ENCODE measurements around the gene CLASP1. TPM values are rescaled to one million over a fixed set of nuclear protein-coding genes. Genes with fewer than 3 reads are reported as not detected.
"Not testable (repeated sequence)": the region's sequence is repeated elsewhere in the genome, so short reads cannot be mapped to it uniquely, and the experiment has no call there.

The CLASP1 gene
- total RNA-seq, 1 donor from 2014 or later, result 60.1 TPM

DNA sequence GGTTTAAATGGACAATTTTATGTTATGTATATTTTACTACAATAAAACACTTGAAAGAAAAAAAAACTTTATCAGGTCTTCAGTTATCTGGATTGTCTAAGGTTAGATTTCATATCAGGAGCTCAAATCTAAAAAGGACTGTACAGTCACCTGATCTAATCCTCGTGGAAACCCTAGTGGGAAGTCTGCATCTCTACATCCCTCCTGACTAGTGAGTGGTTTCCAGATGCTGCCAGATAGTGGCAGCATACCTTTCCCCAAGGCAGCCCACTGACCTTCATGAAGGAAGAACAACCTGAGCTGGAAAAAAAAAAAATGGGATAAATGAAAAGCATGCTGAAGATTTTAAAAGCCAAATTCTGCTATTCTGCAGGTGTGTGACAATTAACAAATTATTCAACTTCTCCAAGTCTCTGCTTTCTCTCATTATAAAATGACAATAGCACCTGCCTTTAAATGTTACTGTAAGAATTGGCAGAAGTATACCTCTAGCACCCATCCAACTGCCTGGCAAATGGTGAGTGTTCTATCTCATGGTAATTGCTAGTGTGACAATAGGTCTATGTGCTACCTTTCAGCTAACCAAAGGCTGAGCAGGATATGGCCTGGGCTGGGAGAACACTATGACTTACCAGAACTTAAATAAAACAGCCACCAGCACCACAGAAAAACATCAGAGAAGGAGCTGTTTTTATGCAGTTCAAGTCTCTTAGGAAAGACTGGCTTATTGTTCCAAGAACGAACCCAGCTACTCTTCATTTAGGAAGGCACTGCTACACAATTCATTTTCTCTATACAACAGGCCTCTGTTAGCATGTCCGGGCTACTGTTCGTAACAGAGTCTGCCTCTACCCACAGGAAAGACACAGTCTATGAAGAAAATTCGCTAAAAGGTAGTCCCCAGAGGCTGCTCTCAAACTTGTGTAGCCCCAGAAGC lies 8.6 kb downstream of the CLASP1 start:
- no peaks in the 10 kb centered on the region for H3K27me3 ChIP-seq (ENCODE audit: low read depth)
- peak overlapping the region; percentile 63 for H3K27ac ChIP-seq (replicated peaks)
- intact Hi-C loops (cut with micrococcal nuclease), result loop anchor here (5.0 kb wide), 1 partner anchor 108 kb away; the partner anchor contains the start of gene RNU4ATAC
- H3K4me1 ChIP-seq, result peaks cover 56% of the 10 kb centered on the region
- peaks cover 10% of the 10 kb centered on the region for H3K9me3 ChIP-seq (replicated peaks)
- no peak overlapping the region for H3K4me3 ChIP-seq
- H3K36me3 ChIP-seq, result peaks cover 7% of the 10 kb centered on the region
- no peak for DNase-seq
- TF ChIP-seq, protein P1, sequence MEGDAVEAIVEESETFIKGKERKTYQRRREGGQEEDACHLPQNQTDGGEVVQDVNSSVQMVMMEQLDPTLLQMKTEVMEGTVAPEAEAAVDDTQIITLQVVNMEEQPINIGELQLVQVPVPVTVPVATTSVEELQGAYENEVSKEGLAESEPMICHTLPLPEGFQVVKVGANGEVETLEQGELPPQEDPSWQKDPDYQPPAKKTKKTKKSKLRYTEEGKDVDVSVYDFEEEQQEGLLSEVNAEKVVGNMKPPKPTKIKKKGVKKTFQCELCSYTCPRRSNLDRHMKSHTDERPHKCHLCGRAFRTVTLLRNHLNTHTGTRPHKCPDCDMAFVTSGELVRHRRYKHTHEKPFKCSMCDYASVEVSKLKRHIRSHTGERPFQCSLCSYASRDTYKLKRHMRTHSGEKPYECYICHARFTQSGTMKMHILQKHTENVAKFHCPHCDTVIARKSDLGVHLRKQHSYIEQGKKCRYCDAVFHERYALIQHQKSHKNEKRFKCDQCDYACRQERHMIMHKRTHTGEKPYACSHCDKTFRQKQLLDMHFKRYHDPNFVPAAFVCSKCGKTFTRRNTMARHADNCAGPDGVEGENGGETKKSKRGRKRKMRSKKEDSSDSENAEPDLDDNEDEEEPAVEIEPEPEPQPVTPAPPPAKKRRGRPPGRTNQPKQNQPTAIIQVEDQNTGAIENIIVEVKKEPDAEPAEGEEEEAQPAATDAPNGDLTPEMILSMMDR (IDR thresholded peaks at IDR 0.05; ENCODE audit: borderline replicate concordance), result no peak

DNA sequence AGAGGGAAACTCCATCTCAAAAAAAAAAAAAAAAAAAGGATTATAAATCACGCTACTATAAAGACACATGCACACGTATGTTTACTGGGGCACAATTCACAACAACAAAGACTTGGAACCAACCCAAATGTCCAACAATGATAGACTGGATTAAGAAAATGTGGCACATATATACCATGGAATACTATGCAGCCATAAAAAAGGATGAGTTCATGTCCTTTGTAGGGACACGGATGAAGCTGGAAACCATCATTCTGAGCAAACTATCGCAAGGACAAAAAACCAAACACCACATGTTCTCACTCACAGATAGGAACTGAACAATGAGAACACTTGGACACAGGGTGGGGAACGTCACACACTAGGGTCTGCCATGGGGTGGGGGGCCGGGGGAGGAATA lies 9.4 kb downstream of the CLASP1 start:
- H3K4me3 ChIP-seq; H3K27me3 ChIP-seq (ENCODE audit: low read depth); H3K27ac ChIP-seq (replicated peaks); H3K36me3 ChIP-seq; DNase-seq: not testable (repeated sequence)
- H3K9me3 ChIP-seq (replicated peaks), result peaks cover 10% of the 10 kb centered on the region
- intact Hi-C loops (cut with micrococcal nuclease), result loop anchor here (5.0 kb wide), 1 partner anchor 108 kb away; the partner anchor contains the start of gene RNU4ATAC
- peaks cover 56% of the 10 kb centered on the region for H3K4me1 ChIP-seq

DNA sequence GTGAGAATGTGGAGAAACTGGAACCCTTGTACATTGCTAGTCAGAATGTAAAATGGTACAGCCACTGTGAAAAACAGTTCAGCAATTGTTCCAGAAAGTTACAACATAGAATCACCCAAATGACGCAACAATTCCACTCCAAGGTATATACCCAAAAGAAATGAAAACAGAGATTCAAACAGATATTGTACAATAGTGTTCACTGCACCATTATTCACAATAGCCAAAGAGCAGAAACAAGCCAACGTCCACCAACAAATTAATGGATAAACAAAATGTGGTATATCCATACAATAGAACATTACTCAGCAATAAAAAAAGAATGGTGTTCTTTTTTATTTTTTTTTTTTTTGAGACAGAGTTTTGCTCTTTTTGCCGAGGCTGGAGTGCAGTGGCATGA lies 10.9 kb downstream of the CLASP1 start:
- TF ChIP-seq, protein P1 (IDR thresholded peaks at IDR 0.05; ENCODE audit: borderline replicate concordance), result no peak

DNA sequence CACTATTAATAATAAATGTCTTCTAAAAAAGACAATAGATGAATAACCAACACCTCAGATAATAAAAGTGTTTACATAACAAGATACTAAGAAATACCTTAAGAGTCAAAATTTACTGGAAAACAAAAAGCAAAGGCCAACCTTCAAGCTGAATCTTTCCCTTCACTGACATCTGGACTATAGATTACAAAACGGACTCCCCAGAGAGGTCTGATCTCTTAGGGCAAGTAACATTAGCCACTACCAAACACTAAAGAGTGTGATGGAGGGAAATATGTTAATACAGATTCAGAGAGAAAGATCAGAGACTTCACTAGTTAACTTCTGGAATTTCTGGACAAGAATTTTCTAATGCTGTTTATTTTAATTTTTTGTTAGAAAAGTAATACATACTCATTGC lies 13.9 kb downstream of the CLASP1 start:
- TF ChIP-seq, protein P1 (IDR thresholded peaks at IDR 0.05; ENCODE audit: borderline replicate concordance), result no peak
- H3K9me3 ChIP-seq (replicated peaks), result peaks cover 10% of the 10 kb centered on the region
- H3K36me3 ChIP-seq, result peaks cover 7% of the 10 kb centered on the region
- DNase-seq, result no peak
- H3K27ac ChIP-seq (replicated peaks), result peak overlapping the region; percentile 80
- H3K4me3 ChIP-seq, result no peak overlapping the region
- intact Hi-C loops (cut with micrococcal nuclease), result no loop called here
- no peaks in the 10 kb centered on the region for H3K27me3 ChIP-seq (ENCODE audit: low read depth)
- H3K4me1 ChIP-seq, result peaks cover 50% of the 10 kb centered on the region

More for the DNA sequence above, 10.9 kb downstream of the CLASP1 start:
- intact Hi-C loops (cut with micrococcal nuclease), result no loop called here
- Histone ChIP-seq H3K27ac (replicated peaks) (no peak overlapping the region), H3K4me1 (peaks cover 57% of the 10 kb centered on the region), H3K4me3 (no peak overlapping the region), H3K36me3 (peaks cover 7% of the 10 kb centered on the region), H3K27me3 (ENCODE audit: low read depth) (no peaks in the 10 kb centered on the region), H3K9me3 (replicated peaks) (peaks cover 10% of the 10 kb centered on the region)
- no peak for DNase-seq

DNA sequence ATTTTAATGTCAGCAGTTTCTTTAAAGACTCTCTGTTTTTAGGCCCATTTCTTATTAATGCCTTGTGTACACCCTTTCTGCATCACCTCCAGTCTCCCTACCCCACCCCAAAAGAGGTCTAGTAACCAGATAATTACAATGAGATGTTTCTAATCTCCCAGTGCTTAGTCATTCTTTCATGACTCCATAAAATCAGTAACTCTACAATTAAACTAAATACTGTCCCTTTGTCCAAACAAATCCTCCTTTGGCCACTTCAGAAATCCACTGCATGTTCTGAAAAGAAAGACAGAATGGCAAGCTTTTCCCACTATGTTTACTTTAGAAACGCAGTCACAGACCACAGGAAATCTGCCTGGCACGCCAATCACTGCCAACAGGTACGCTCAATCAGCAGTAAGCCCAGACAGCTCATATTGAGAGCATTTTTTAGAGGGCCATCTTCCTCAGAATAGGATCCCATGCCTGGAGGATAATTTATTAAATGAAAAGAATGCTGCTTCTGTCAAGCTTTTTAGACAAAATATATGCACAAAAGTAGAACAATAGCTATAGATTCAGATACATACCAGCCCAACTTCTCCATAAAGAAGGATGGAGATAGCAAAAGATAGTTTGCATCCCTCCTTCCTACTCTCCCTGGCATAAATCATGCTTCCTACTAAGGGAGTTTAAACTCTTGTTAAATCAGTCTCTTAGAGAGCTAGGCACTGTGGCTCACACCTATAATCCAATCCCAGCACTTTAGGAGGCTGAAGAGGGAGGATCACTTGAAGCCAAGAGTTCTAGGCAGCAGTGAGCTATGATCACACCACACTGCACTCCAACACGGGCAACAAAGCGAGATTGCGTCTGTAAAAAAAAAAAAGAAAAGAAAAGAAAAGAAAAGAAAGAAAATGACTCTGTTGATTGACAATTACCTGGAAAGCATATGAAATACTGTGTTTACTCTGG lies 14.6 kb downstream of the CLASP1 start:
- TF ChIP-seq, protein P1 (IDR thresholded peaks at IDR 0.05; ENCODE audit: borderline replicate concordance), result no peak
- no peaks in the 10 kb centered on the region for H3K27me3 ChIP-seq (ENCODE audit: low read depth)
- intact Hi-C loops (cut with micrococcal nuclease), result no loop called here
- peaks cover 48% of the 10 kb centered on the region for H3K4me1 ChIP-seq
- H3K27ac ChIP-seq (replicated peaks), result peak overlapping the region; percentile 80
- H3K36me3 ChIP-seq, result peaks cover 7% of the 10 kb centered on the region
- no peak for DNase-seq
- H3K9me3 ChIP-seq (replicated peaks), result peaks cover 10% of the 10 kb centered on the region
- no peak overlapping the region for H3K4me3 ChIP-seq

All from left ventricle myocardium inferior (tissue), 1 donor.